ENCODE results near the gene DNAJC9. TPM values are rescaled to one million over a fixed set of nuclear protein-coding genes. Genes with fewer than 3 reads are reported as not detected.

The DNAJC9 gene, protein sequence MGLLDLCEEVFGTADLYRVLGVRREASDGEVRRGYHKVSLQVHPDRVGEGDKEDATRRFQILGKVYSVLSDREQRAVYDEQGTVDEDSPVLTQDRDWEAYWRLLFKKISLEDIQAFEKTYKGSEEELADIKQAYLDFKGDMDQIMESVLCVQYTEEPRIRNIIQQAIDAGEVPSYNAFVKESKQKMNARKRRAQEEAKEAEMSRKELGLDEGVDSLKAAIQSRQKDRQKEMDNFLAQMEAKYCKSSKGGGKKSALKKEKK
- total RNA-seq (2022; extraction: Qiagen RNA extraction; ENCODE audit: low read depth): 48.0 to 52.7 TPM (median 51.6 TPM) in 5 replicates

DNA sequence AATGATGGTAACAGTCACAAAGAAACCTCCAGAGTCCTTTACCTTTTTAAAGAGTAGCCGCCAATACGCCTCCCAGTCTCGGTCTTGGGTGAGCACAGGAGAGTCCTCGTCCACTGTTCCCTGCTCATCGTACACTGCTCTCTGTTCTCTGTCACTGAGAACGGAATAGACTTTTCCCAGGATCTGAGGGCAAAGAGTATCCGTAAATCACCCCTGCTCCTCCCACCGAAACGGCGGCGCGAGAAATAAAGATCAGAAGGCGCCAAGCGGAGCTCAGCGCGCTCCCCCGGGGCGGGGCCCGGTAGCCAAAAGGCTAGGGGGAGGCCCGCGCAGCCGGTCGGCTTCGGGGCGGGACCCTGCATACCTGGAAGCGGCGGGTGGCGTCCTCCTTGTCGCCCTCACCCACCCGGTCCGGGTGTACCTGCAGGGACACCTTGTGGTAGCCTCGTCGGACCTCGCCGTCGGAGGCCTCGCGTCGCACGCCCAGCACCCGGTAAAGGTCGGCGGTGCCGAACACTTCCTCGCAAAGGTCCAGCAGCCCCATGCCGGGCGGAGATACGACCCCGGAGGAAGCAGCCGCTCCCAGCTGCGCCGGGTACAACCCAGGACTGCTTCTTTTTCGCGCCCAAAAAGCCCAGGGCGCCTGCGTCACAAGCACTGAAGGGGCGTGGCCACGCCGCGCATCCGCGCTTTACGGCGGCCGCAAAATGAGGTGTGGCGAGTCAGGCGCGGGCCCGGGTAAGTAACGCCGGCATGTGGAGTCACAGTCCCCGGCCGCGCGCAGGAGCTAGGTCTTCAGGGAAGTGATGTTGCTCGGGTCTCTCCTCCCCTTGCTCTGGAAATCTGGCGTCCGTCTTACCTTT is at the start of gene DNAJC9:
Gene DNAJC9, minus strand, starts transcription at position 610 of the 863 bp plus-strand sequence. Its CDS starts 66 bp downstream, at position 544.

DNA sequence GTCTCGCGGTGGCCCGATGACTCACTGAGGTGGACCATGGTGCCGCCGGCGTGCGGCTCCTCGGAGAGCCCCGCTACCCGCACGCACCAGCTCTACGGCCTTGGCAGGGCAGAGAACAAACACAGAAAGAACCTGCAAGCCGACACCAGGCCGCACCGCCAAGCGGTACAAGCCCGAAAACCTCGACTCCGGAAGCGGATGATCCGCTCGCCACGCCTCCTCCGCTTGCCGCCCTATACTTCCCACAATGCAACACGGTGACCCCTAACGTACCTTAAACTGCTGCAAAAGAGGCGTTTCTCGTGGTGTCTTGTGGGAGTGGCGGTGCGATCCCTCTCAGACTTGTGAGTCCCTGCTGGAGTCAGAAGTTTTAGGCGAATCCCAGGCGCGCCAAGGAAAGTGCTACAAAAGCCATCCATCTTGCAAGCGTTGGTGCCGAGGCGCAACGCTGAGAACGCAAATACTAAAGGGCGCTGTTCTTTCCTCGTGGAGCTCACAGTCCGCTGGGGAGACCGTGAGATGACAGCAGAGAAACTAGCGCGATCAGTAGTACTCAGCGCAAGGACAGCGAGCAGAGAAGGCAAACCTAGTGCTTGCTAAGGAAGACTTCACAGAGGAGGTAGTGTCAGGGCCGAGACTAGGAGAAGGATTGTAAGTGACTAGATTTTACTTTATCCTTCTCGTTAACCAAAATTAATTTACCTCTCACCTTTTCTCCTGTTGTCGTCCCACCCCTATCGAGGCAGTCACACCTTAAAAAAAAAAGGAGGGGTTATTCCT is 5.6 kb upstream of the DNAJC9 start, which contains the start of gene MRPS16:
Gene MRPS16, minus strand, starts transcription at position 200 of the 780 bp plus-strand sequence. Its CDS starts 162 bp downstream, at position 38.

Other genes starting within 250 kb of the DNAJC9 start
- 12.9 to 26.3 TPM (median 21.1 TPM) in 5 replicates for gene P4HA1, start 150.4 kb downstream of the DNAJC9 start, total RNA-seq (2022; extraction: Qiagen RNA extraction; ENCODE audit: low read depth)
- 1.8 to 3.0 TPM (median 2.3 TPM) in 5 replicates for gene NUDT13, start 136.8 kb downstream of the DNAJC9 start, total RNA-seq (2022; extraction: Qiagen RNA extraction; ENCODE audit: low read depth)
- gene ECD, start 79.2 kb downstream of the DNAJC9 start, total RNA-seq (2022; extraction: Qiagen RNA extraction; ENCODE audit: low read depth): 24.9 to 32.3 TPM (median 26.6 TPM) in 5 replicates
- 5.8 to 7.9 TPM (median 7.3 TPM) in 5 replicates for gene FAM149B1, start 79.1 kb downstream of the DNAJC9 start, total RNA-seq (2022; extraction: Qiagen RNA extraction; ENCODE audit: low read depth)
- gene MRPS16, start 5.4 kb upstream of the DNAJC9 start, total RNA-seq (2022; extraction: Qiagen RNA extraction; ENCODE audit: low read depth): 122 to 194 TPM (median 178 TPM) in 5 replicates
- 0.11 to 0.16 TPM (median 0.14 TPM) in 5 replicates for gene CFAP70, start 111.6 kb upstream of the DNAJC9 start, total RNA-seq (2022; extraction: Qiagen RNA extraction; ENCODE audit: low read depth)
- 109 to 138 TPM (median 111 TPM) in 5 replicates for gene ANXA7, start 166.8 kb upstream of the DNAJC9 start, total RNA-seq (2022; extraction: Qiagen RNA extraction; ENCODE audit: low read depth)
- gene MSS51, start 186.3 kb upstream of the DNAJC9 start, total RNA-seq (2022; extraction: Qiagen RNA extraction; ENCODE audit: low read depth): 0.36 to 0.79 TPM (median 0.41 TPM) in 5 replicates
- gene PPP3CB, start 248.8 kb upstream of the DNAJC9 start, total RNA-seq (2022; extraction: Qiagen RNA extraction; ENCODE audit: low read depth): 9.3 to 18.8 TPM (median 17.8 TPM) in 5 replicates